ENCODE measurements around the gene SLC38A10. TPM values are rescaled to one million over a fixed set of nuclear protein-coding genes. Genes with fewer than 3 reads are reported as not detected.

Gene SLC38A10
- total and polyA plus RNA-seq, 2 of the 13 experiments (the other 11 are each of a cell fraction or from before 2014, with no cell fraction given) = 23.4 to 55.8 TPM

DNA sequence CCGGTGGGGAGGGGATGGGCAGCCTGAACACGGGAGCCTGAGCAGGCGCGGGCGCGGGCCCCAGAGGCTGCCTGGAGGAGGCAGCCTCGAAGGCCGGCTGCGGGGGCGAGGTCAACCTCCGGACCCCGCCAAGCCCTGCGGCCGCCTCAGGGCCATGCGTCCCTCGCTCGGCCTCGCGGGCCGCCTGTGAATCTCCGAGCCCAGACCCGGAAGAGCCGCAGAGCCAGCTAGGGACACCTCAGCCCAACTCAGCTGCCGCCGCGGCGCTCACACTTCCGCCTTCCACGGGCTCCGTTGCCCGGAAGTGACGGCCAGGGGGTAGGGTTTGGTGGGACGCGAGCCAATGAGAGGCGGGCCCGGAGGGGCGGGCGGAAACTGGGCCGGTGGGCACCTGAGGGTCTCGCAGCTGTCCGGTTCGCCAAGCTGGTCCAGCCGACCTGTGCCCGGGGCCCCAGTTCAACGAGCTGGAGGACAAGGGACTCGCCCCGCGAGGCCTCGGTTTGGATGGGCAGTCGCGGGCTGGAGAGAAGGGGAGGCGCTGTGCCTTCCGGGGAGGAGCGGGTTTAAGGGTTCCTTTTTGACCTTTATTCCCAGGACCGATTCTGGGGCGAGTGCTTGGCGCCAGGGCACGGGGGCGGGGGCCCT is at the start of gene SLC38A10 (continued):
- TF ChIP-seq IRF1 (CRISPR knock-in tag; IDR thresholded peaks at IDR 0.05; ENCODE audit: low read depth) (no peak), ZNF816 (CRISPR knock-in tag; IDR thresholded peaks at IDR 0.05; ENCODE audit: borderline replicate concordance) (no peak), NFATC3 (CRISPR knock-in tag; IDR thresholded peaks at IDR 0.05) (0 out of 2 replicates have a peak, but pooled peaks have one; percentile 58), GABPA (IDR thresholded peaks at IDR 0.05; ENCODE audit: low read depth, low read length) (peak; percentile 98), GABPA (CRISPR knock-in tag; IDR thresholded peaks at IDR 0.05; ENCODE audit: low read depth) (peak; percentile 96), ZNF556 (CRISPR knock-in tag; IDR thresholded peaks at IDR 0.05; ENCODE audit: borderline replicate concordance) (no peak; the same call in 1 of the 2 replicates), BHLHE40 (IDR thresholded peaks at IDR 0.05; ENCODE audit: low read length) (no peak), SIN3B (IDR thresholded peaks at IDR 0.05; ENCODE audit: low read length) (no peak), ZNF530 (CRISPR knock-in tag; IDR thresholded peaks at IDR 0.05; ENCODE audit: low read depth) (no peak), HOMEZ (CRISPR knock-in tag; IDR thresholded peaks at IDR 0.05; ENCODE audit: low read depth) (no peak), ZNF616 (CRISPR knock-in tag; IDR thresholded peaks at IDR 0.05; ENCODE audit: low read depth) (no peak; the same call in 1 of the 2 replicates), MED8 (CRISPR knock-in tag; IDR thresholded peaks at IDR 0.05; ENCODE audit: insufficient replicate concordance) (peak; percentile 93), ZNF460 (CRISPR knock-in tag; IDR thresholded peaks at IDR 0.05; ENCODE audit: borderline replicate concordance) (no peak), DNMT1 (CRISPR knock-in tag; IDR thresholded peaks at IDR 0.05) (0 out of 2 replicates have a peak, but pooled peaks have one; percentile 6), ATRX (CRISPR knock-in tag; IDR thresholded peaks at IDR 0.05; ENCODE audit: borderline replicate concordance) (0 out of 2 replicates have a peak, but pooled peaks have one; percentile 23), FOXA1 (IDR thresholded peaks at IDR 0.05) (no peak), FOXA1 (CRISPR knock-in tag; IDR thresholded peaks at IDR 0.05) (no peak), PHB2 (IDR thresholded peaks at IDR 0.05; ENCODE audit: partially characterized antibody) (no peak), HCFC1 (IDR thresholded peaks at IDR 0.05; ENCODE audit: low read depth, low read length) (peak; percentile 45; the same call in 1 of the 2 replicates), PRPF4 (IDR thresholded peaks at IDR 0.05; ENCODE audit: low read depth, low read length, poor library complexity, severe bottlenecking) (no peak), ZNF644 (CRISPR knock-in tag; IDR thresholded peaks at IDR 0.05; ENCODE audit: low read depth) (no peak)
- TF ChIP-seq, protein P1, sequence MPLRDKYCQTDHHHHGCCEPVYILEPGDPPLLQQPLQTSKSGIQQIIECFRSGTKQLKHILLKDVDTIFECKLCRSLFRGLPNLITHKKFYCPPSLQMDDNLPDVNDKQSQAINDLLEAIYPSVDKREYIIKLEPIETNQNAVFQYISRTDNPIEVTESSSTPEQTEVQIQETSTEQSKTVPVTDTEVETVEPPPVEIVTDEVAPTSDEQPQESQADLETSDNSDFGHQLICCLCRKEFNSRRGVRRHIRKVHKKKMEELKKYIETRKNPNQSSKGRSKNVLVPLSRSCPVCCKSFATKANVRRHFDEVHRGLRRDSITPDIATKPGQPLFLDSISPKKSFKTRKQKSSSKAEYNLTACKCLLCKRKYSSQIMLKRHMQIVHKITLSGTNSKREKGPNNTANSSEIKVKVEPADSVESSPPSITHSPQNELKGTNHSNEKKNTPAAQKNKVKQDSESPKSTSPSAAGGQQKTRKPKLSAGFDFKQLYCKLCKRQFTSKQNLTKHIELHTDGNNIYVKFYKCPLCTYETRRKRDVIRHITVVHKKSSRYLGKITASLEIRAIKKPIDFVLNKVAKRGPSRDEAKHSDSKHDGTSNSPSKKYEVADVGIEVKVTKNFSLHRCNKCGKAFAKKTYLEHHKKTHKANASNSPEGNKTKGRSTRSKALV (CRISPR knock-in tag; IDR thresholded peaks at IDR 0.05) = no peak
- TF ChIP-seq, protein P2, sequence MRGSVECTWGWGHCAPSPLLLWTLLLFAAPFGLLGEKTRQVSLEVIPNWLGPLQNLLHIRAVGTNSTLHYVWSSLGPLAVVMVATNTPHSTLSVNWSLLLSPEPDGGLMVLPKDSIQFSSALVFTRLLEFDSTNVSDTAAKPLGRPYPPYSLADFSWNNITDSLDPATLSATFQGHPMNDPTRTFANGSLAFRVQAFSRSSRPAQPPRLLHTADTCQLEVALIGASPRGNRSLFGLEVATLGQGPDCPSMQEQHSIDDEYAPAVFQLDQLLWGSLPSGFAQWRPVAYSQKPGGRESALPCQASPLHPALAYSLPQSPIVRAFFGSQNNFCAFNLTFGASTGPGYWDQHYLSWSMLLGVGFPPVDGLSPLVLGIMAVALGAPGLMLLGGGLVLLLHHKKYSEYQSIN (CRISPR knock-in tag; IDR thresholded peaks at IDR 0.05; ENCODE audit: borderline replicate concordance) = no peak
- TF ChIP-seq, protein P3, sequence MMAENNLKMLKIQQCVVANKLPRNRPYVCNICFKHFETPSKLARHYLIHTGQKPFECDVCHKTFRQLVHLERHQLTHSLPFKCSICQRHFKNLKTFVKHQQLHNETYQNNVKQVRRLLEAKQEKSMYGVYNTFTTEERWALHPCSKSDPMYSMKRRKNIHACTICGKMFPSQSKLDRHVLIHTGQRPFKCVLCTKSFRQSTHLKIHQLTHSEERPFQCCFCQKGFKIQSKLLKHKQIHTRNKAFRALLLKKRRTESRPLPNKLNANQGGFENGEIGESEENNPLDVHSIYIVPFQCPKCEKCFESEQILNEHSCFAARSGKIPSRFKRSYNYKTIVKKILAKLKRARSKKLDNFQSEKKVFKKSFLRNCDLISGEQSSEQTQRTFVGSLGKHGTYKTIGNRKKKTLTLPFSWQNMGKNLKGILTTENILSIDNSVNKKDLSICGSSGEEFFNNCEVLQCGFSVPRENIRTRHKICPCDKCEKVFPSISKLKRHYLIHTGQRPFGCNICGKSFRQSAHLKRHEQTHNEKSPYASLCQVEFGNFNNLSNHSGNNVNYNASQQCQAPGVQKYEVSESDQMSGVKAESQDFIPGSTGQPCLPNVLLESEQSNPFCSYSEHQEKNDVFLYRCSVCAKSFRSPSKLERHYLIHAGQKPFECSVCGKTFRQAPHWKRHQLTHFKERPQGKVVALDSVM (CRISPR knock-in tag; IDR thresholded peaks at IDR 0.05) = peak; percentile 74

Measured in HepG2 (cell line).